Memory B cell (primary cell): ENCODE measurements around the gene TLE3.

Source experiments
- ATAC-seq: fragments of 150-1000 bp; cut with Tn5 transposase; 2 replicates; pipeline ENCODE4 v1.10.0; 2021; ENCODE audit warnings: low read depth, mild to moderate bottlenecking, moderate library complexity
- DNase-seq, 2 donors: peaks; one replicate each; pipeline ENCODE4 v3.0.0; 2022; ENCODE audit warnings: low spot score in 2 of 2
- H3K27ac Mint-ChIP-seq: one replicate; pipeline ENCODE4 v1.8.0; 2022; ENCODE audit warnings: mild to moderate bottlenecking, moderate library complexity, mixed read lengths
- H3K27me3 Mint-ChIP-seq: one replicate; pipeline ENCODE4 v1.8.0; 2022; ENCODE audit warnings: mixed read lengths
- H3K36me3 Mint-ChIP-seq: one replicate; pipeline ENCODE4 v1.8.0; 2022; ENCODE audit warnings: mild to moderate bottlenecking, mixed read lengths
- H3K4me1 Mint-ChIP-seq: one replicate; pipeline ENCODE4 v1.8.0; 2022; ENCODE audit warnings: mixed read lengths
- H3K4me3 Mint-ChIP-seq: one replicate; pipeline ENCODE4 v1.8.0; 2022; ENCODE audit warnings: mild to moderate bottlenecking, moderate library complexity, mixed read lengths
- H3K9me3 Mint-ChIP-seq: one replicate; pipeline ENCODE4 v1.8.0; 2022; ENCODE audit warnings: mixed read lengths

The TLE3 gene

GRCh38 chr15:70017025-70017424 is 80.7 kb downstream of the TLE3 start:
- no peaks in the 10 kb centered on the region for H3K36me3 Mint-ChIP-seq
- no peaks in the 10 kb centered on the region for H3K27me3 Mint-ChIP-seq
- DNase-seq (no peak), ATAC-seq (no peak)
- peaks cover 69% of the 10 kb centered on the region for H3K4me1 Mint-ChIP-seq
- peak overlapping the region; percentile 93 for H3K27ac Mint-ChIP-seq
- no peaks in the 10 kb centered on the region for H3K9me3 Mint-ChIP-seq
- peak overlapping the region; percentile 69 for H3K4me3 Mint-ChIP-seq

- Mint-ChIP-seq H3K36me3 (no peaks in the 10 kb centered on the region), H3K4me3 (peak overlapping the region; percentile 69), H3K27me3 (no peaks in the 10 kb centered on the region), H3K9me3 (no peaks in the 10 kb centered on the region), H3K4me1 (peaks cover 73% of the 10 kb centered on the region), H3K27ac (peak overlapping the region; percentile 93)
- DNase-seq, result no peak
- peak; percentile 31 for ATAC-seq
These were observed 81.2 kb downstream of the TLE3 start for GRCh38 chr15:70016511-70016994.

- Mint-ChIP-seq H3K27ac (peak overlapping the region; percentile 93), H3K36me3 (no peaks in the 10 kb centered on the region), H3K4me1 (peaks cover 68% of the 10 kb centered on the region), H3K27me3 (no peaks in the 10 kb centered on the region), H3K9me3 (no peaks in the 10 kb centered on the region), H3K4me3 (peak overlapping the region; percentile 74)
- ATAC-seq, result peak; percentile 71
- DNase-seq, result peak; percentile 44 to 46
These were observed 82.7 kb downstream of the TLE3 start for GRCh38 chr15:70014860-70015490.

GRCh38 chr15:70014331-70014730 is 83.4 kb downstream of the TLE3 start:
- H3K27ac Mint-ChIP-seq, result peak overlapping the region; percentile 93
- peak; percentile 33 for ATAC-seq
- H3K4me3 Mint-ChIP-seq, result peak overlapping the region; percentile 74

GRCh38 chr15:70013656-70014313 is 83.9 kb downstream of the TLE3 start:
- no peaks in the 10 kb centered on the region for H3K36me3 Mint-ChIP-seq
- no peaks in the 10 kb centered on the region for H3K27me3 Mint-ChIP-seq
- H3K27ac Mint-ChIP-seq, result peak overlapping the region; percentile 93
- no peaks in the 10 kb centered on the region for H3K9me3 Mint-ChIP-seq
- peaks cover 67% of the 10 kb centered on the region for H3K4me1 Mint-ChIP-seq
- ATAC-seq (no peak), DNase-seq (no peak)
- peak overlapping the region; percentile 74 for H3K4me3 Mint-ChIP-seq

More at GRCh38 chr15:70014331-70014730, 83.4 kb downstream of the TLE3 start:
- Mint-ChIP-seq H3K36me3 (no peaks in the 10 kb centered on the region), H3K9me3 (no peaks in the 10 kb centered on the region), H3K4me1 (peaks cover 67% of the 10 kb centered on the region), H3K27me3 (no peaks in the 10 kb centered on the region)
- no peak for DNase-seq

GRCh38 chr15:70012895-70013294 is 84.8 kb downstream of the TLE3 start:
- peak overlapping the region; percentile 93 for H3K27ac Mint-ChIP-seq
- H3K4me3 Mint-ChIP-seq, result no peak overlapping the region
- no peaks in the 10 kb centered on the region for H3K9me3 Mint-ChIP-seq
- DNase-seq (no peak), ATAC-seq (no peak)
- H3K27me3 Mint-ChIP-seq, result no peaks in the 10 kb centered on the region
- peaks cover 63% of the 10 kb centered on the region for H3K4me1 Mint-ChIP-seq
- H3K36me3 Mint-ChIP-seq, result no peaks in the 10 kb centered on the region

GRCh38 chr15:70008697-70009290 is 88.9 kb downstream of the TLE3 start:
- Mint-ChIP-seq H3K4me3 (no peak overlapping the region), H3K4me1 (peaks cover 36% of the 10 kb centered on the region), H3K9me3 (no peaks in the 10 kb centered on the region), H3K36me3 (peaks cover 1% of the 10 kb centered on the region), H3K27ac (peak overlapping the region; percentile 59), H3K27me3 (no peaks in the 10 kb centered on the region)
- DNase-seq, result no peak
- peak; percentile 79 for ATAC-seq

- Mint-ChIP-seq H3K27ac (no peak overlapping the region), H3K36me3 (peaks cover 12% of the 10 kb centered on the region), H3K27me3 (no peaks in the 10 kb centered on the region), H3K4me1 (peaks cover 25% of the 10 kb centered on the region), H3K4me3 (no peak overlapping the region), H3K9me3 (peaks cover 5% of the 10 kb centered on the region)
- DNase-seq (no peak), ATAC-seq (no peak)
These were observed 91.2 kb downstream of the TLE3 start for GRCh38 chr15:70006259-70007147.

- H3K27me3 Mint-ChIP-seq, result no peaks in the 10 kb centered on the region
- H3K27ac Mint-ChIP-seq, result no peak overlapping the region
- ATAC-seq, result no peak
- peaks cover 38% of the 10 kb centered on the region for H3K4me1 Mint-ChIP-seq
- H3K4me3 Mint-ChIP-seq, result no peak overlapping the region
- no peak for DNase-seq
- H3K9me3 Mint-ChIP-seq, result peaks cover 5% of the 10 kb centered on the region
- H3K36me3 Mint-ChIP-seq, result peaks cover 13% of the 10 kb centered on the region
These were observed 92.9 kb downstream of the TLE3 start for GRCh38 chr15:70004826-70005225.

- H3K36me3 Mint-ChIP-seq, result peaks cover 13% of the 10 kb centered on the region
- H3K27me3 Mint-ChIP-seq, result no peaks in the 10 kb centered on the region
- peaks cover 42% of the 10 kb centered on the region for H3K4me1 Mint-ChIP-seq
- no peak for DNase-seq
- H3K27ac Mint-ChIP-seq, result no peak overlapping the region
- ATAC-seq, result no peak
- H3K9me3 Mint-ChIP-seq, result peaks cover 5% of the 10 kb centered on the region
- H3K4me3 Mint-ChIP-seq, result no peak overlapping the region
These were observed 94.8 kb downstream of the TLE3 start for GRCh38 chr15:70002897-70003296.

GRCh38 chr15:70001859-70002258 is 95.9 kb downstream of the TLE3 start:
- peaks cover 51% of the 10 kb centered on the region for H3K4me1 Mint-ChIP-seq

GRCh38 chr15:69999392-70000085 is 98.2 kb downstream of the TLE3 start:
- peaks cover 5% of the 10 kb centered on the region for H3K9me3 Mint-ChIP-seq
- H3K4me1 Mint-ChIP-seq, result peaks cover 65% of the 10 kb centered on the region
- H3K4me3 Mint-ChIP-seq, result no peak overlapping the region
- H3K36me3 Mint-ChIP-seq, result peaks cover 13% of the 10 kb centered on the region
- DNase-seq (no peak), ATAC-seq (no peak)
- no peaks in the 10 kb centered on the region for H3K27me3 Mint-ChIP-seq
- H3K27ac Mint-ChIP-seq, result peak overlapping the region; percentile 62

More at GRCh38 chr15:70001859-70002258, 95.9 kb downstream of the TLE3 start:
- DNase-seq (no peak), ATAC-seq (no peak)
- Mint-ChIP-seq H3K4me3 (no peak overlapping the region), H3K9me3 (peaks cover 5% of the 10 kb centered on the region), H3K27me3 (no peaks in the 10 kb centered on the region), H3K36me3 (peaks cover 13% of the 10 kb centered on the region), H3K27ac (peak overlapping the region; percentile 62)
